IPS DF 19.7 (cell line): ENCODE results near the gene THOP1.
"Not testable (repeated sequence)": the region's sequence is repeated elsewhere in the genome, so short reads cannot be mapped to it uniquely, and the experiment has no call there.

ENCODE experiments used
- DNase-seq: peaks from one replicate; pipeline ENCODE4 v3.0.0-alpha.2; 2013; ENCODE audit warnings: low read depth, low spot score

THOP1 gene

DNA sequence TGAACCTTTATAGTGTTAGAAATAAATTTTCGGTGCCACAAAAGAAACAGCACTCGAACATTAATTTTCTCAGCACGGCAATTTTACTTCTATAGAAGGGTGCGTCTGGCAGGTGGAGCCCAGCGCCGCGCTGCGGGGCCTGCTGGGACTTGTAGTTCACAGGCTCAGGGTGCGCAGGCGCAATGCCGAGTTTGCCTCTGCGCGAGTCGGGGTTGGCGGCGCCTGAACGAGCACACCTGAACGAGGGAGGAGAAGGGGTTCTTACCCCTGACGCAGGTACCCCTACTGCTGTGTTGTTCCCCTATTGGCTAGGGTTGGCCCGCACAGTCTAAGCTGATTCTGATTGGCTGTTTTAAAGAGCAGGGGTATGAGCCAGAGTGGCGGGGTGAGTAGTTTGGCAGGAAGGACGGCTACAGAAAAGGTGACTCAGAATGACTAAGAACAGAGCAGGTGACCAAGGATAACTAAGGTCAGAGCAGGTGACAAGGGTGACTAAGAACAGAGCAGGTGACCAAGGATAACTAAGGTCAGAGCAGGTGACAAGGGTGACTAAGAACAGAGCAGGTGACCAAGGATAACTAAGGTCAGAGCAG lies 32.0 kb downstream of the THOP1 start:
- not testable (repeated sequence) for DNase-seq

GRCh38 chr19:2819540-2820111 lies 34.3 kb downstream of the THOP1 start, which contains the start of gene ZNF554:
TSS of gene ZNF554 (plus strand) at chr19:2819868. CDS start at chr19:2820072, 204 bp downstream.
- DNase-seq: peak; percentile 78

DNA sequence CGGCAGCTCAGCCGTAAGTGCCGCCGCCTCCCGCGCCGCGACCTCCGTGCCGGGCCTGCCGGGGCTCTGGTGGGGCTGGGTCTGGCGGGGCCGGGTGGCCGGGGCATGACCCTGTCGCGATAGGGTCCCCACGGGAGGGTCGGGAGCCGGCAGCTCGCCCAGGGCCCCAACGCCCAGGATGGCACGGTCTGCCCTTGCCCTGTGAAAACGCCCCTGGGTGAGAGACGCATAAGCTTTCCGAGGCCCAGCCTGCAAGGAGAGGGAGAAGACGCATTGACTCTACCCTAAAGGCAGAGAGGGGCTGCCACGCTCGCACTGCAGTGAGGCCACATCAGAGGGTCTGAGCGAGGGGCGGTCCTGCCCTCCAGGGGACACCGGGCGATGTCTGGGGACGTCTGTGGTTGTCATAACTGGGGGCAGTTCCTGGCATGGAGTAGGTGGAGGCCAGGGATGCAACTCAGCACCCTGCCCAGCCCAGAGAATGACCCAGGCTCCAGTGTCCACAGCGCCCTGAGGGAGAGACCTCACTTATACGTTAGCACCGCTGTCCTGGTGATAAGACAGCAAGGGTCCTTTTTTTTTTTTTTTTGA lies 34.9 kb downstream of the THOP1 start:
- DNase-seq: no peak

GRCh38 chr19:2822846-2823245 lies 37.5 kb downstream of the THOP1 start:
- no peak for DNase-seq

- no peak for DNase-seq
Measured at GRCh38 chr19:2823646-2824045, 38.3 kb downstream of the THOP1 start.

- no peak for DNase-seq
Measured at GRCh38 chr19:2824129-2824528, 38.8 kb downstream of the THOP1 start.

GRCh38 chr19:2827022-2827421 lies 41.7 kb downstream of the THOP1 start:
- DNase-seq: no peak

DNA sequence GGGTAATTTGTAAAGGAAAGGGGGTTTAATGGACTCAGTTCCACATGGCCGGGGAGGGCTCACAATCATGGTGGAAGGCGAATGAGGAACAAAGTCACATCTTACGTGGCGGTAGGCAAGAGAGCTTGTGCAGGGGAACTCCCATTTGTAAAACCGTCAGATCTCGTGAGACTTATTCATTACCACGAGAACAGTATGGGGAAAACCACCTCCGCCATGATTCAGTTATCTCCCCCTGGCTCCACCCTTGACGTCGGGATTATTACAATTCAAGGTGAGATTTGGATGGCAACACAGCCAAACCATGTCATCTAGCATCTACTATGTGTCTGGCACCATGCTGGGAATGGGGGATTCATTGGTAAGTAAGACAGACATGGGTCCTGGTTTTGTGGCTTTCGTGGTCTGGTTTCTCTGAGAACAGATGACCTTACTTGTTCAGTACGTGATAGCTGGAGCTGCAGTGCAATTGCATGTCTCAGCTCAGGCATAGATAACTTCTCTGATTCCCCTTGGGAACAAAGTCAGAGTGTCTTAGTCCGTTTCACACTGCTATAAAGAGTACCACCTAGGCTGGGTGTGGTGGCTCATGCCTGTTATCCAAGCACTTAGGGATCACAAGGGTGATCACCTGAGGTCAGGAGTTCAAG lies 42.7 kb downstream of the THOP1 start:
- DNase-seq: no peak

GRCh38 chr19:2834294-2834871 lies 49.1 kb downstream of the THOP1 start:
- DNase-seq: no peak

DNA sequence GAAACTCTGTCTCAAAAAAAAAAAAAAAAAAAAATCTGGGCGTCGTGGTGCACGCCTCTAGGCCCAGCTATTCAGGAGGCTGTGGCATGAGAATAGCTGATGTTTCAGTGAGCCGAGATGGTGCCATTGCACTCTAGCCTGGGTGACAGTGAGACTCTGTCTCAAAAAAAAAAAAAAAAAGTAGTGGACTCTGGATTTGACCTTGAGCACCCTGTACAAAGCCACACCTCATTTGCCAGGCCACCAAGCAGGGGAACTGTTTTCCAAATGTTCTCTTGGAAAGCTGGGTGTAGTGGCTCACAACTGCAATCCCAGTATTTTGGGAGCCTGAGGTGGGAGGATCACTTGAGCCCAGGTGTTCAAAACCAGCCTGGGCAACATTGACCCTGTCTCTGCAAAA lies 52.1 kb downstream of the THOP1 start:
- no peak for DNase-seq

DNA sequence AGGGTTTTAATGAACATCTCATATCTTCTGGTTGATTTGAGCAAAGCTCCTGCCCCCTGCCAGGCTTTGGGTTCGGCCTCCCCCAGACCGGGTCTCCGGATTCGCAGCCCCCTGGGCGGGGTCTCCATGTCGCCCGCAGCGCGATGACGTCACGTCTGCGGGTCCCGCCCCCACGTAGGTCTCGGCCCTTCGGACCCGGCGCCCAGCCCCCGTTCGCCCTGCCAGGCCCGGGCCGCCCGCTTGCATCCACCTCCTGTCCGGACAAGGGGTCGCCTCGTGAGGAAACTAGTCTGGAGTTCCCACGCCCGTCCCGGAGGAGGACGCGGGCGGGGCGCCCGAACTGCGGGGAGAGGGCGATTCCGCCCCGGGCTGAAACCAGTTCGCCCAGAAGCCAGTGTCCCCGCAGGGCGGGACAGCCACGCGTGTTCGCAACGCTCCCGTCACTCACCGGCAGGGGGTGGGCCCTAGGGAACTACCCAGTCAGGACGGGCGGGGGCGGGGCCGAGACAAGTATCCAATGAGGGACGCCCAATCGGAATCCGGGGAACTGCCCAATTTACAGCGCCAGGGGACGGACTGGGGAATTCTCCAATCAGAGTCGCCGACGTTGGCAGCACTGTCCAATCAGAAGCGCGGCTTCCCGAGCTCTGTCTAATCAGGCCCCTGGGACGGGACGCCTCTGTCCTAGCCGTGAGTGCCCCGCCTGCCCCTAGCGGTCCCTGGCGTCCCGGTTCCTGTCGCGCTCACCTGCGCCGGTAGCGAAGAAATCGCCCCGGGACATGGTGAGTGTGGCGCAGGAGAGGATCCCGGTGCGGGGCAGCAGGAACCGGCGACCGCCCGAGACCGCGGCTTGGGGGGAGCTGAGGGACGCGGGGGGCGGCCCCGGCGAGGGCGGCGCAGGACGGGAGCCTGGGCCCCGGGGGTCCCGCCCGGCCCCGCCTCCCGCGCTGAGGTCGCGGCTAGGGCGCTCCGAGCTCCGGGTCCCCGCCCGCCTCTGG lies 55.8 kb downstream of the THOP1 start, which contains the start of gene ZNF555:
Gene ZNF555, plus strand, starts transcription at position 682 of the 998 bp plus-strand sequence. Its CDS starts 98 bp downstream, at position 780.
- DNase-seq: peak; percentile 97

DNA sequence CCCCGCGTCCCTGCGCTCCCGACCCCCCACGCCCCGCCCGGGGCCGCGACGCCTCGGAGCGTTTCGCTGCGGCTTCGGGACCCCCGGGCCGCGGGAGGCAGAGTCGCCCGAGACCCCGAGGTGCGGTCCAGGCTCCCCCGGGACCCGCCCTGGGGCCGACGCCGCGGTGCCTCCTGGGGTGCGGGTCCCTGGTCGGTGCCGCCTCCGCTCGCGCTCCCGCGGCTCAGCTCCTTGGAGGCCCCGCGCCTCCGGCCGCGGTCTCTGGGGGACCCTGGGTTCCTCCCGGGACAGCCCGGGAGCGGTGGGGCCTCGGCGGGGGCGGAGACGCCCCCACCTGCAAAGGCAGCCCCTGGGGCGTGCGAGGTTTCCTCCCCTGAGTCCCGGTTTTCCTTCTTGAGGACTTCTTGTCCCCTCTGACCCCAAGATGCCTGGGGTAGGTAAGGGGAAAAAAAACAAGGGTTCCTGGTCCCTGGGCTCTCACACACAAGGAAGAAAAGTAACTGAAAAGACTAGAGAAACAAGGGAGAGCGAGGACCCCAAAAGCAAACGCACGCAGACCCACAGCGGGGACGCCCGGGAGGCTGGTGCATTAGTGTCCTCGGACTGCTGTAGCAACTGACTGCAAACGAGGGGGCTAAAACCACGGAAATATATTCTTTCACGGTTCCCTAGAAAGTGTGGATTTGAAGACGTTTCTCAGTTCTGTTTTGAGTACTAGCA lies 56.7 kb downstream of the THOP1 start:
- DNase-seq: no peak

- no peak for DNase-seq
Measured at GRCh38 chr19:2845107-2845506, 59.8 kb downstream of the THOP1 start.

DNA sequence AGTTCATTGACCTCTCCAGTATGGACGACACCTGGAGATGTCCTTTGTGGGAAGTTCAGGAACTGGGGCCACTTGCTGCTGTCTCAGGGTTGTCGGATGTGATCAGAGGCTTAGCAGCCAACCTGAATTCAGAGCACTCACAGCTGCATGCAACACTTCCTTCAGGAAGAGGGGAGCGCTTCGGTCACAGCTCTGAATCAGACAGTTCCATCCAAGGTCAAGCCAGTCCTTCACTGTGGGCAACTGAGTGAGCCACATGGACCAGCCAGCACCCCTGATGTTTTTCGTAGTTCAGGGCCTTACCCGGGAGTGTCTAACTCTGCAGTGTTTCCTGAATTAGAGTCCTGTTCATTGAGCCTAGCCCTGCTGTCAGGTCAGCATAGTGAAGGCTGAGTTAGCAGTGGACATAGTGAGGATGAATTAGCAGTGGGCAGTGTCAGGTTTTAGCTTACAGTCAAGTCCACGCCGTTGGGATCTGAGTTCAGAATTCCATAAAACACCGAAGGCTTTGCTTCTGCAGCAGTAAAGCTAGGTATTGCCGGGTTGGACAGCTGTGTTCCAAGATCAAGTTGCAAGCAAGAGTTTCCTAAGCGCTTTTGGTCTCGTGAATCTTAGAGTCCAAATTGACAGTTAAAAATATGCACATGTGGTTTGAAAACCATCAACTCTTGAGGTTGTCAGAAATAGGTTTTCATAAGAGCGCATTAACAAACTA lies 61.0 kb downstream of the THOP1 start:
- no peak for DNase-seq

DNA sequence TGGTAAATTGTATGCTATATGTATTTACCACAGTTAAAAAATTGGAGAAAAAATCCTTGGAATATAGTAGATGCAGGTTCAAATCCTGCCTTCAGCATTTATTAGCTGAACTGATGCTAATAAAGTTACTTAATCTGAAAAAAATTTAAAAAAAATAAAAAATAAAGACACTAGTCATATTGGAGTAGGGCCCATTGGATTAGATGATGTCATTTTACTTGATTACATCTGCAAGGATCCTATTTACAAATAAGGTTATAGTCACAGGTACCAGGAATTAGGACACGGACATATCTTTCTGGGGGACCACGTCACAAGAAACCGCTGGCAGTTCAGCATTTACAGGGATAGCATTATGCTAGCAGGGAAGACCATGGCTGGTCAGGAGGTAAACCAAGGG lies 62.2 kb downstream of the THOP1 start:
- no peak for DNase-seq

GRCh38 chr19:2848616-2849015 lies 63.3 kb downstream of the THOP1 start:
- no peak for DNase-seq

DNA sequence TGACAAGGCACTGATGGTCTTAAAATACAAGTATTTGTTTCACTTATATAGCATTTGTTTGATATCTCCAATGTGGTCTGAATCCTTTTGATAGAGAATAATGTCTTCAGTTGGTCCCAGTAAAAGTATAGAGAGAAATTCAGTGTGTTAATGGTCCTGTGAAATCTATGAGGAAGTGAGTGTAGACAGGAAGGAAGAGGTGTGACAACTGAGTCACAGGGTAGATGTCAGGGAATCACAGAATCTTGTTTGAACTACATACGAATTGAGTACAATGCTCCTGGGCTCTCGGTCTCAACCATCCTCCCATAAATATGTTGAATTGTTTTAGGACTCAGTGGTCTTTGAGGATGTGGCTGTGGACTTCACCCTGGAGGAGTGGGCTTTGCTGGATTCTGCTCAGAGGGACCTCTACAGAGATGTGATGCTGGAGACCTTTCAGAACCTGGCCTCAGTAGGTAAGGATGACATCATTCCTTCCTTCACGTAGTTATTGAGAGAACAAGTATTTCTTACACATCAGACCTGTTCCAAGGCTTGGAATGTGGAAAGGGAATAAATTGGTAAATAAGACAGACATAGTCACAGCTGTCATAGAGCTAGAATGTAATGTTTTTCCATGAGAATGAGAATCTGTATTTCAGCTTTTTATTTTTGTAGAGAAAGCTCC lies 65.1 kb downstream of the THOP1 start:
- no peak for DNase-seq

GRCh38 chr19:2852598-2852997 lies 67.3 kb downstream of the THOP1 start:
- no peak for DNase-seq

GRCh38 chr19:2853015-2853606 lies 67.8 kb downstream of the THOP1 start:
- no peak for DNase-seq
